Right atrium auricular region (tissue), 2 donors: ENCODE data around the gene BRPF3. TPM values are rescaled to one million over a fixed set of nuclear protein-coding genes. Genes with fewer than 3 reads are reported as not detected.

Source experiments
- DNase-seq: peaks from one replicate; pipeline ENCODE4 v3.0.0-alpha.2; 2019; ENCODE audit warnings: low spot score
- H3K27ac ChIP-seq, 2 donors: fragments of 200-600 bp; sonication (generic); 1 replicate in 1 of 2; 2 replicates in 1 of 2; pipeline ENCODE4 v1.5.1; 2016 to 2019
- H3K27me3 ChIP-seq, 2 donors: fragments of 200-600 bp; sonication (generic); one replicate each; pipeline versions ENCODE4 v1.5.1 to v1.6.0; 2017 to 2019
- H3K36me3 ChIP-seq: fragments of 200-600 bp; sonication (generic); one replicate; pipeline ENCODE4 v1.5.1; 2016
- H3K4me1 ChIP-seq, 2 donors: fragments of 200-600 bp; sonication (generic); one replicate each; pipeline versions ENCODE4 v1.5.1 to v1.6.0; 2017 to 2019
- H3K4me3 ChIP-seq, 2 donors: fragments of 200-600 bp; sonication (generic); 1 replicate in 1 of 2; 2 replicates in 1 of 2; pipeline ENCODE4 v1.5.1; 2017 to 2019; ENCODE audit warnings: mild to moderate bottlenecking in 1 of 2, moderate library complexity in 1 of 2
- H3K9me3 ChIP-seq, 2 donors: fragments of 200-600 bp; sonication (generic); one replicate each; pipeline ENCODE4 v1.5.1; 2019
- total RNA-seq, 2 donors: library from RNA; depleted of rRNA; stranded (reverse); fragments of >200 nt; gene quantifications; one replicate each; pipeline ENCODE4 v1.1.0, GENCODE V29; 2016
- TF ChIP-seq, protein P1 (sequence below), 2 donors: fragments of 200-600 bp; sonication (generic); IDR thresholded peaks; one replicate each; pipeline ENCODE4 v1.5.1; 2019; ENCODE audit warnings: antibody characterized with exemption in 2 of 2

BRPF3 gene
- total RNA-seq, 2 donors from 2014 or later, result 17.5 to 23.4 TPM

GRCh38 chr6:36227379-36228228, 31.1 kb downstream of the BRPF3 start:
- H3K36me3 ChIP-seq, result peaks cover 80% of the 10 kb centered on the region
- TF ChIP-seq, protein P1, sequence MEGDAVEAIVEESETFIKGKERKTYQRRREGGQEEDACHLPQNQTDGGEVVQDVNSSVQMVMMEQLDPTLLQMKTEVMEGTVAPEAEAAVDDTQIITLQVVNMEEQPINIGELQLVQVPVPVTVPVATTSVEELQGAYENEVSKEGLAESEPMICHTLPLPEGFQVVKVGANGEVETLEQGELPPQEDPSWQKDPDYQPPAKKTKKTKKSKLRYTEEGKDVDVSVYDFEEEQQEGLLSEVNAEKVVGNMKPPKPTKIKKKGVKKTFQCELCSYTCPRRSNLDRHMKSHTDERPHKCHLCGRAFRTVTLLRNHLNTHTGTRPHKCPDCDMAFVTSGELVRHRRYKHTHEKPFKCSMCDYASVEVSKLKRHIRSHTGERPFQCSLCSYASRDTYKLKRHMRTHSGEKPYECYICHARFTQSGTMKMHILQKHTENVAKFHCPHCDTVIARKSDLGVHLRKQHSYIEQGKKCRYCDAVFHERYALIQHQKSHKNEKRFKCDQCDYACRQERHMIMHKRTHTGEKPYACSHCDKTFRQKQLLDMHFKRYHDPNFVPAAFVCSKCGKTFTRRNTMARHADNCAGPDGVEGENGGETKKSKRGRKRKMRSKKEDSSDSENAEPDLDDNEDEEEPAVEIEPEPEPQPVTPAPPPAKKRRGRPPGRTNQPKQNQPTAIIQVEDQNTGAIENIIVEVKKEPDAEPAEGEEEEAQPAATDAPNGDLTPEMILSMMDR (IDR thresholded peaks at IDR 0.05), result no peak
- DNase-seq, result no peak
- H3K4me3 ChIP-seq, result no peak overlapping the region
- H3K27me3 ChIP-seq, result no peaks in the 10 kb centered on the region
- H3K27ac ChIP-seq, result no peak overlapping the region
- H3K9me3 ChIP-seq, result no peaks in the 10 kb centered on the region
- peaks cover 0 to 8% of the 10 kb centered on the region in 2 donors for H3K4me1 ChIP-seq

DNA sequence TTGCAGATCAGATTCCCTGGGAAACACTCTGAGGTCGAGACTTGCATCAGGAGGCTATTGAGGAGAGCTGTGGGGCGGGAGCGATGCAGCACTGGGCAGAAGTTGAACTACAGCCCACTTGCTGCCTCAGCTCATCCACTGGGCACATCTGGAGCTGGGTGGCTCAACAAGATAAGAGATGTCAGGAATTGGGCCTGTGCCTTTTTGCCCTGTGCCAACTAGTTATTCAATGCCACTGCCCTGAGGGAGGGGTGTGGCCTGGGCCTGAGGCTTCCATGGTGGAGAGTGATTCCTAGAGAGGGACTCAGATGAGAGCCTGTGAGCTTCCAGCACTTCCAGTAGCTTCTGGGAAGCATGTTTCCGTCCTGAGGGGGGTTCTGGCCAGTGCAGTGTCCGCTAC, 32.7 kb downstream of the BRPF3 start:
- no peaks in the 10 kb centered on the region for H3K9me3 ChIP-seq
- no peak overlapping the region for H3K27ac ChIP-seq
- no peak for DNase-seq
- H3K4me1 ChIP-seq, result peaks cover 0 to 8% of the 10 kb centered on the region in 2 donors
- H3K27me3 ChIP-seq, result no peaks in the 10 kb centered on the region
- H3K4me3 ChIP-seq, result no peak overlapping the region
- peaks cover 73% of the 10 kb centered on the region for H3K36me3 ChIP-seq
- TF ChIP-seq, protein P1 (IDR thresholded peaks at IDR 0.05), result no peak

DNA sequence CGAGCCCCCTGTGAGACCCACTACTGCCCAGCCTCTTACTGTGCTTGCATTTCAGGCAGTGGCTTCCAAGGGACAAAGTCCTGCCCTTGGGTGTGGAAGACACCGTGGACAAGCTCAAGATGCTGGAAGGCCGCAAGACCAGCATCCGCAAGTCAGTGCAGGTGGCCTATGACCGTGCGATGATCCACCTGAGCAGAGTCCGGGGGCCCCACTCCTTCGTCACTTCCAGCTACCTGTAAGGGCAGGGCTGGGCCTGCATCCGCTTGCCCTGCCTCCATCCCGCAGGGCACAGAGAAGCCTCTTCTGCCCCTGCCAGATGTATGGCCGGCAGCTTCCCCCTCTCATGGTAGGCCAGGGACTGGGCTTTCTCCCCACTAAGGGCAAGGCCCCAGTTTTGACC, 33.8 kb downstream of the BRPF3 start:
- H3K9me3 ChIP-seq, result no peaks in the 10 kb centered on the region
- H3K4me3 ChIP-seq, result no peak overlapping the region
- H3K27me3 ChIP-seq, result no peaks in the 10 kb centered on the region
- no peak for DNase-seq
- H3K4me1 ChIP-seq, result no peaks in the 10 kb centered on the region
- TF ChIP-seq, protein P1 (IDR thresholded peaks at IDR 0.05), result no peak
- H3K27ac ChIP-seq, result no peak overlapping the region
- H3K36me3 ChIP-seq, result peaks cover 62% of the 10 kb centered on the region

DNA sequence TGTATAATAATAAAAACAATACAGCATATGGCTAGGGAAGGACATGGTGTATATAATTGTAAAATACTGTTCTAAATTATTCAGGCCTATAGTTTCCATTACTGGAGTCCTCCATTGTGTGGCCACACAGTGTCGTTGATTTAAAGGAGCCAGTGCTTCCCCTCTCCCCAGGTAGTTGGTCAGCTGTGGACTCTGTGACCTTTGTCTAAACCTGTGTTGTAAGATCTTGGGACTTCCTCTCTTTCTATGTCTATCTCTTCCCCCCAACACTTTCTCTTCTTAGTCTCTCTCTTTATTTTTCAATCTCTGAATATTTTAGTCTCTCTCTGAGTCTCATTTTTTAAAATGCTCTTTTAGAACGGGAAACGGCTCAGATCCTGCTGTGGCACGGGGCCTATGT, 35.6 kb downstream of the BRPF3 start:
- no peak for DNase-seq
- no peak overlapping the region for H3K4me3 ChIP-seq
- peaks cover 49% of the 10 kb centered on the region for H3K36me3 ChIP-seq
- H3K9me3 ChIP-seq, result no peaks in the 10 kb centered on the region
- H3K27me3 ChIP-seq, result no peaks in the 10 kb centered on the region
- no peaks in the 10 kb centered on the region for H3K4me1 ChIP-seq
- no peak overlapping the region for H3K27ac ChIP-seq
- TF ChIP-seq, protein P1 (IDR thresholded peaks at IDR 0.05), result no peak

GRCh38 chr6:36235309-36235708, 38.8 kb downstream of the BRPF3 start:
- Histone ChIP-seq H3K27me3 (no peaks in the 10 kb centered on the region), H3K4me3 (no peak overlapping the region), H3K9me3 (no peaks in the 10 kb centered on the region), H3K4me1 (no peaks in the 10 kb centered on the region), H3K27ac (no peak overlapping the region), H3K36me3 (peaks cover 19% of the 10 kb centered on the region)
- TF ChIP-seq, protein P1 (IDR thresholded peaks at IDR 0.05), result no peak
- no peak for DNase-seq
